IMR-90 (cell line): Measurements from ENCODE around the gene PEAK3. TPM values are rescaled to one million over a fixed set of nuclear protein-coding genes. Genes with fewer than 3 reads are reported as not detected.
A peak's percentile ranks its signal among the peaks of the same experiment; 100 is the strongest.

Source experiments
- ATAC-seq: fragments of 200-7000 bp; cut with Tn5 transposase; 2 replicates; pipeline ENCODE4 v1.9.1; 2020; ENCODE audit warnings: low read depth, mild to moderate bottlenecking, moderate library complexity
- BruUV-seq: library from RNA; stranded (reverse); fragments of 400-500 nt; replicated peaks from 2 replicates; lab custom pipeline; 2021; lab: Mats Ljungman, UMichigan
- CTCF ChIA-PET: fragments of 300-600 bp; formaldehyde crosslinking; extraction: SDS; loops from one replicate; lab custom pipeline; 2021; ENCODE audit warnings: antibody characterized with exemption; lab: Yijun Ruan, JAX
- POLR2A ChIA-PET: fragments of 300-600 bp; sonication (Branson Sonifier 250); formaldehyde crosslinking; loops from one replicate; lab custom pipeline; 2022; ENCODE audit warnings: antibody characterized with exemption; ENCODE audit not compliant: unreplicated experiment; lab: Charles Lee
- DNase-seq: peaks from one replicate; pipeline ENCODE4 v3.0.0; 2013
- H2AFZ ChIP-seq: replicated peaks from 2 replicates; pipeline ENCODE3; 2013; ENCODE audit warnings: low read length, mild to moderate bottlenecking; ENCODE audit not compliant: poor library complexity
- H2AK5ac ChIP-seq: 2 replicates; pipeline ENCODE4 v1.6.1; 2013; ENCODE audit warnings: low read depth, low read length, inconsistent platforms
- H2AK9ac ChIP-seq: replicated peaks from 2 replicates; pipeline ENCODE3; 2013; ENCODE audit warnings: mild to moderate bottlenecking, low read depth, low read length, moderate library complexity; ENCODE audit not compliant: poor library complexity
- H2BK120ac ChIP-seq: 2 replicates; pipeline ENCODE4 v1.6.1; 2013; ENCODE audit warnings: low read depth, low read length, inconsistent platforms
- H2BK15ac ChIP-seq: 3 replicates; pipeline ENCODE4 v1.6.1; 2013; ENCODE audit warnings: low read depth, low read length, inconsistent platforms
- H2BK20ac ChIP-seq: 2 replicates; pipeline ENCODE4 v1.6.1; 2013; ENCODE audit warnings: low read depth, mild to moderate bottlenecking, inconsistent platforms, low read length, moderate library complexity
- H2BK5ac ChIP-seq: 2 replicates; pipeline ENCODE4 v1.6.1; 2013; ENCODE audit warnings: mild to moderate bottlenecking, low read depth, low read length, inconsistent platforms; ENCODE audit not compliant: poor library complexity, severe bottlenecking
- H3K14ac ChIP-seq: replicated peaks from 2 replicates; pipeline ENCODE4 v1.6.1; 2013; ENCODE audit warnings: low read depth, low read length, inconsistent platforms
- H3K18ac ChIP-seq: 2 replicates; pipeline ENCODE4 v1.6.1; 2013; ENCODE audit warnings: low read depth, low read length, control low read depth
- H3K23ac ChIP-seq: 2 replicates; pipeline ENCODE4 v1.6.1; 2013; ENCODE audit warnings: low read depth, low read length, inconsistent platforms
- H3K27ac ChIP-seq: 2 replicates; pipeline ENCODE4 v1.5.1; 2013; ENCODE audit warnings: mild to moderate bottlenecking, control low read depth, low read length; ENCODE audit not compliant: insufficient read depth
- H3K27me3 ChIP-seq: 2 replicates; pipeline ENCODE4 v1.6.1; 2013; ENCODE audit warnings: low read length; ENCODE audit not compliant: control insufficient read depth, insufficient read depth
- H3K36me3 ChIP-seq: 2 replicates; pipeline ENCODE4 v1.6.1; 2013; ENCODE audit warnings: low read length, mixed read lengths; ENCODE audit not compliant: control insufficient read depth, insufficient read depth
- H3K4ac ChIP-seq: 2 replicates; pipeline ENCODE4 v1.6.1; 2013; ENCODE audit warnings: low read depth, low read length, inconsistent platforms
- H3K4me1 ChIP-seq: 2 replicates; pipeline ENCODE4 v1.6.1; 2013; ENCODE audit warnings: low read length, mixed read lengths; ENCODE audit not compliant: control insufficient read depth, insufficient read depth
- H3K4me2 ChIP-seq: 2 replicates; pipeline ENCODE4 v1.6.1; 2013; ENCODE audit warnings: low read depth, mild to moderate bottlenecking, control low read depth, low read length, moderate library complexity
- H3K4me3 ChIP-seq: 2 replicates; pipeline ENCODE4 v1.5.1; 2013; ENCODE audit warnings: low read depth, mild to moderate bottlenecking, control low read depth, low read length, moderate library complexity; ENCODE audit not compliant: insufficient read depth
- H3K56ac ChIP-seq: 2 replicates; pipeline ENCODE4 v1.6.1; 2013; ENCODE audit warnings: low read length, inconsistent platforms; ENCODE audit not compliant: insufficient read depth; ENCODE audit errors: extremely low read depth
- H3K79me1 ChIP-seq, 2 experiments: 2 replicates each; pipeline ENCODE4 v1.6.1; 2013; ENCODE audit warnings: low read length in 2 of 2, inconsistent platforms in 1 of 2, low read depth in 1 of 2
- H3K9ac ChIP-seq: 2 replicates; pipeline ENCODE4 v1.6.1; 2013; ENCODE audit warnings: low read depth, low read length, control low read depth
- H3K9me1 ChIP-seq: 2 replicates; pipeline ENCODE4 v1.6.1; 2013; ENCODE audit warnings: low read length, inconsistent platforms; ENCODE audit not compliant: insufficient read depth
- H3K9me3 ChIP-seq: 2 replicates; pipeline ENCODE4 v1.6.1; 2013; ENCODE audit warnings: low read length; ENCODE audit not compliant: control insufficient read depth, insufficient read depth
- H4K20me1 ChIP-seq: 2 replicates; pipeline ENCODE4 v1.6.1; 2013; ENCODE audit warnings: low read length, inconsistent platforms; ENCODE audit not compliant: insufficient read depth
- H4K5ac ChIP-seq: 2 replicates; pipeline ENCODE4 v1.6.1; 2013; ENCODE audit warnings: mild to moderate bottlenecking, low read depth, low read length, control low read depth
- H4K8ac ChIP-seq, 2 experiments: 2 replicates each; pipeline ENCODE4 v1.6.1; 2013; ENCODE audit warnings: low read depth in 2 of 2, low read length in 2 of 2, control low read depth in 1 of 2, inconsistent platforms in 1 of 2
- H4K91ac ChIP-seq: 2 replicates; pipeline ENCODE4 v1.6.1; 2013; ENCODE audit warnings: low read depth, low read length, inconsistent platforms; ENCODE audit not compliant: insufficient read depth
- CEBPB ChIP-seq: IDR thresholded peaks from 2 replicates; pipeline ENCODE4 v1.6.1; 2012; ENCODE audit warnings: low read depth, low read length, improper control_type of control experiment
- POLR2A ChIP-seq: IDR thresholded peaks from 2 replicates; pipeline ENCODE4 v1.6.1; 2012; ENCODE audit warnings: mild to moderate bottlenecking, low read depth, low read length
- WGBS, 2 experiments: methylation state at CpG; one replicate each; pipeline versions ENCODE4 v1.1.5 to v1.1.7; 2013; ENCODE audit warnings: missing lambda C conversion rate in 2 of 2; ENCODE audit not compliant: insufficient read length in 1 of 2; ENCODE audit errors: extremely low coverage in 2 of 2; 5-methylcytosine and 5-hydroxymethylcytosine counted together
- dilution Hi-C: fragments of 300-500 bp; cut with HindIII; formaldehyde crosslinking; loops from one replicate; pipeline ENCODE4 v1.14.3; 2018; ENCODE audit warnings: low sequenced_read_pairs; ENCODE audit not compliant: unreplicated experiment
- in situ Hi-C: fragments of 300-500 bp; cut with MboI; formaldehyde crosslinking; loops from 3 replicates; pipeline ENCODE4 v1.14.3; 2019; ENCODE audit warnings: low sequenced_read_pairs, inconsistent platforms, mixed read lengths
- intact Hi-C: fragments of 100-400 bp; cut with micrococcal nuclease; formaldehyde crosslinking; loops from 2 replicates; pipeline ENCODE4 v1.10.0; 2022
- polyA plus RNA-seq, 3 experiments: library from polyadenylated mRNA; depleted of rRNA; stranded (reverse); fragments of >200 nt; gene quantifications; 2 replicates each; pipeline ENCODE4 v1.2.3, GENCODE V29; 2012; ENCODE audit warnings: low replicate concordance in 1 of 3
- total RNA-seq: library from RNA; depleted of rRNA; stranded (reverse); fragments of >200 nt; gene quantifications from 2 replicates; pipeline ENCODE4 v1.2.3, GENCODE V29; 2012

The PEAK3 gene
- total and polyA plus RNA-seq, 2 of the 4 experiments (the other 2 are of a cell fraction), result under 0.01 to 0.09 TPM

GRCh38 chr19:2274185-2274711, 7.7 kb downstream of the PEAK3 start:
- peaks cover 78% of the 10 kb centered on the region for H4K20me1 ChIP-seq
- no peak overlapping the region for H3K4ac ChIP-seq
- no peak overlapping the region for H3K14ac ChIP-seq
- no peak overlapping the region for H3K27ac ChIP-seq
- no TSS peak for BruUV-seq
- in situ Hi-C loops (loop anchor here (10.0 kb wide), 1 partner anchor 341 kb away; no protein-coding TSS in a partner anchor), dilution Hi-C loops (no loop called here), intact Hi-C loops (loop anchor here (5.0 kb wide), 1 partner anchor 117 kb away; no protein-coding TSS in a partner anchor)
- no peak for DNase-seq
- peaks cover 14% of the 10 kb centered on the region for H3K4me1 ChIP-seq
- no peak overlapping the region; a peak in 1 of 4 replicates for H4K8ac ChIP-seq
- peak overlapping the region; percentile 25 for H2AK9ac ChIP-seq
- no peak overlapping the region for H4K5ac ChIP-seq
- ChIA-PET POLR2A (interaction anchor here (0.5 to 0.6 kb wide), 2 partner anchors 338 to 644 kb away, joined by 3 to 4 read pairs; no protein-coding TSS in a partner anchor), CTCF (interaction anchor here (0.6 kb wide), 1 partner anchor 29 kb away, joined by 5 read pairs; no protein-coding TSS in a partner anchor)
- no peak overlapping the region for H2AFZ ChIP-seq
- H2BK15ac ChIP-seq, result no peak overlapping the region
- no peak overlapping the region for H3K23ac ChIP-seq
- peaks cover 34% of the 10 kb centered on the region for H3K36me3 ChIP-seq
- H3K9me3 ChIP-seq, result no peaks in the 10 kb centered on the region
- 81% methylated on average over 4 of the region's 9 CpGs; no CpG with 5 or more reads in 1 of the 2 experiments for WGBS, 2 experiments
- H3K9me1 ChIP-seq, result no peaks in the 10 kb centered on the region; the same call in 1 of the 2 replicates
- no peaks in the 10 kb centered on the region for H3K27me3 ChIP-seq
- peak overlapping the region; percentile 31; the same call in 1 of the 2 replicates for H3K4me2 ChIP-seq
- H3K9ac ChIP-seq, result 0 out of 2 replicates have a peak overlapping the region, but pooled peaks have one; percentile 20
- ATAC-seq, result no peak
- H3K56ac ChIP-seq, result no peak overlapping the region
- H2BK5ac ChIP-seq, result no peak overlapping the region
- H3K79me1 ChIP-seq, result peaks cover 7 to 42% of the 10 kb centered on the region in 2 experiments
- H3K4me3 ChIP-seq, result no peak overlapping the region
- TF ChIP-seq CEBPB (peak; percentile 20; the same call in 1 of the 2 replicates), POLR2A (no peak)
- no peak overlapping the region for H4K91ac ChIP-seq
- no peak overlapping the region for H2AK5ac ChIP-seq
- H2BK120ac ChIP-seq, result no peak overlapping the region
- no peak overlapping the region for H3K18ac ChIP-seq
- no peak overlapping the region for H2BK20ac ChIP-seq
